Measurements from ENCODE around the gene ROPN1L.
A peak's percentile ranks its signal among the peaks of the same experiment; 100 is the strongest.

ROPN1L gene

DNA sequence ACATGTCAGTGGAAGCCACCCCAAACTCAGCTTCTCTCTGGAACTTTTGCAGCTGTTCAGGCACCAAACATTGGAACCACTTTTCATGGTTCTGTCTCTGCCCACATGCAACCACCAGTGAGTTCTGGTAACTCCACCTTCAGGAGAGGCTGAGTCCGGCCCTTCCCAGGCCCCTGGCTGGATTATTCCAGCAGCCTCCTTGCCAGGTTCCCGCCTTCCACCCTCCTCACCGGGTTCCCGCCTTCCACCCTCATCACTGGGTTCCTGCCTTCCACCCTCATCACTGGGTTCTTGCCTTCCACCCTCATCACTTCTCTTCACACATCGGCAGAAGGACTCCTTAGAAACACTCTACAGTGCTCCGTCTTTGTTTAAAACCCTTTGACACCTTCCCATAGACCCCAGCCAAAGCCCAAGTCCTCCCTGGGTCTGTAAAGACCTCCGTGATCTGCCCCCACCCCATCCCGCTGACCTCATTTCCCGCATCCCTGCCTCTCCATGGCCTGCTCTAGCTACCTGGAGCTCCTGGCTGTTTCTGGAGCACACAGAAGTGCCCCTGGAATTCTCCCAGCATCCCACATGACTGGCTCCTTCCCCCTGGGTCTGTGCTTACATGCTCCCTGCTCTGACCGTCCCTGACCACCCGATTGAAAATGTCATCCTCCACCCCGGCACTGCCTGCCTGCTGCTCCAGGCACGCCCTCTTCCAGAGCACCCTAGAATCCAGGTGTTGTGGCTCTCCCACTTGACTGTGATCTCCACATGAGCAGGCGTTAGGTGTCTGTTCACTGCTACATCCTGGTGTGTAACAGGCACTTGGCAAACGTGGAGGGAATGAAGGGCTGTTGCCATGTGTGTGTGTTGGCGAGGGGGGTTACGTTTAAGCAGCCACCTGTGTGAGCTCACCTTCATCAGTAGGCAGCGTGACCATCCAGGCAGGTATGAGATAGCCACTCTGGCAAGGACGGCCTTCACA, 17.7 kb downstream of the ROPN1L start:
- DNase-seq = no peak

DNA sequence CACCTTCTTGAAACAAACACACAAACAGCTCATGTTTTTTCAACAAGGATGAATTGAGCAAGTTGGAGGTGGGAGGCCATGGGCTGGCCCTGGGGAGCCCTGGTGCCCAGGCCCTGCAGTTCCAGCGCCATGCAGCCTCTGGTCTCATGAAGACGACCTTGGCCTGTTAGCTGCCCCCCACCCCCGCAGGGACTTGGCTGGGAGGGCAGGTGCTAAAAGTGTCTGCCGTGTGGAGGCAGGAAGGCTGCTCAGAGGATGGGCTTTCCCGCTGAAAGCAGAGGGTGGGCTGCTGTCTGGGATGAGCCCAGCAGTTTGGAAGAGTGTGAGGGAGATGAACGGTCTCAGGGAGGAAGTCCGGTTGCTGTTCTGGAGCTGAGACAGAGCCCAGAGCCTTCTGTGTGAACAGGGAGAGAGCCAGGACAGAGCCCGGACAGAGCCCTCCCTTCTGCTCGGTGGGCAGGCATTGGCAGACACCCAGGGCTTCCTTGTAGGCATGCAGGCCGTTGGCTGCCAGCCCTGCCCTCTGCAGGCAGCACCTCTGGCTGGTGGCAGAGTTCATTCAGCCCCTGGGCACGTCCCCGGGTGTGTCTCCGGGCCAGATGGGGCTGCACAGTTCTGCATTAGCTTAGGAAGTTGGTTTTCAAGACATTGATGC, 18.7 kb downstream of the ROPN1L start:
- DNase-seq = no peak

DNA sequence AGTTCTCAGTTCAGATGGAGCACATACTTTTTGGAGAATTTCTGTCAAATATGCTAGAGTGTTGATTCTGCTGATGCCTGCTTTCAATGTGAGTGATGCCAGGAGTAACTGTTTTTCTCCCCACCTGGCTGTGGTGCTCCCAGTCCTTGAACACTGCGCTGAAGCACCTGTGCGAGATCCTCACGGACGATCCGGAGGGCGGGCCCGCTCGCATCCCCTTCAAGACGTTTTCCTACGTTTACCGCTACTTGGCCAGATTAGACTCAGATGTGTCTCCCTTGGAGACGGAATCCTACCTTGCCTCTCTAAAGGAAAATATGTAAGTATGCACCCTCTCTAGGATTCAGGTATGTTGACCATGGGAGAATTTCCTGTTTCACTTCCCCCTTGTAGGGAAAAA, 19.4 kb downstream of the ROPN1L start:
- no peak for DNase-seq

DNA sequence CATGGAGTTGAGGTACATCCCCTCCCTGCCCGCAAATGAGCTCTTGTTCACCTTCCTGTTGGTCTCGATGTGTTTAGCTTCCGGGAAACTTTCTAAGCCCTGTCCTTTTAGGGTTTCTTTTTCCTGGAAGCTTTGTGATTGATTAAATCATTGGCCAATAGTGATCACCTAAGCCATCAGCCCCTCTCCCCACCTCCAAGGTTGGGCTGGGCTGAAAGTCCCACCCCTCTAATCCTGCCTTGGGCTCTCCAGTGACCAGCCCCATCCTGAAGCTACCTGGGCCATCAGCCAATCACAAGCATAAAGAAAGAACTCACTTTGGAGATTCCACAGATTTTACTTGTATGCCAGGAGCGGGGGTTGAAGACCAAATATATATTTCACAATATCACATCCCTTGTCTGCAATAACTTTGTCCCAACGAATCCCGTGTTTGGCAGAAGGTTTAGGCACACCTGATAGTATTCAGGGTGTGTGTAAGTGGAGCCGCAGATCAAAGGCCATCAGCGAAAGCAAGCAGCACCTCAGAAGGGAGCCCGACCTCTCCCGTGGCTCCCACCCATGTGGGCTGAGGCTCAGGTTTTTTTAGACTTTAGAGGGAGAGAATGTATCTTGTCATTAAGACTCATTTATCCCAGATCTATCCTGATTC, 20.4 kb downstream of the ROPN1L start:
- DNase-seq = no peak

DNA sequence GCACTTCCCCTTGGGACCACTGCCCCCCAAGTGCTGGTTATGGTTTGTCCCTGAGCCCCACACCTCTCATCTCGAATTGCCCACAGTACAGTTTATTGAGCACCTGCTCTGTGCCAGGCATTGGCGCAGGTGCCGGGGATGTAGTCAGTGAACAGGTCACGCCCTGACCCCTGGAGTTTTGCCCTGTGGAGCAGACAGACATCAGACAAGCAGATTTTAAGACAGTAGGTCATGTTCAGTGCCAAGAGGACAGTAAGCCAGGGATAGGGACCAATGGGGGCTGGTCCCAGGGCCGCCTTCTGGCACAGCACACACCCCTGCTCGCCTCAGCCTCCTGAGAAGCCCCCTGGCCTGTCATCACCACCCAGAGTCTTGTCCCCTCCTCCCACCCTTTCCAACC, 21.9 kb downstream of the ROPN1L start:
- no peak for DNase-seq

DNA sequence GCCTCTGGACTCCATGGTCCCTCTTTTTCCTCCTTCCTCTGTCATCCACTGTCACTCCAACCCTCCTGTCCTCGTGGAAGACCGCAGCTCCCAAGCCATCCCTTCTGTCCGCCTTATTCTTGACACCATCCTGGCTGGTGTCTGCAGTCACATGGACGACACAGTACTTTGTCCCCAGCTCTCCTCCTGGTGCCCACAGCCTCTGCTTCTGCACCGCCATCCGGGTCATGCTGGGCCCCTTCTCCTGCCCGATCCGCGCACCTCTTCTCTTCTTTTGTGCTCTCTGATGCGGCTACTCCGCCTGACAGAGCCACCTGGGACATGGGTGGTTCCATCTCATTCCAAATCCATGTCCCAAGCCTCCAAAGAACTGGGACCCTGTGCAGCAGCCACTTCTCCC, 22.5 kb downstream of the ROPN1L start:
- DNase-seq = no peak

DNA sequence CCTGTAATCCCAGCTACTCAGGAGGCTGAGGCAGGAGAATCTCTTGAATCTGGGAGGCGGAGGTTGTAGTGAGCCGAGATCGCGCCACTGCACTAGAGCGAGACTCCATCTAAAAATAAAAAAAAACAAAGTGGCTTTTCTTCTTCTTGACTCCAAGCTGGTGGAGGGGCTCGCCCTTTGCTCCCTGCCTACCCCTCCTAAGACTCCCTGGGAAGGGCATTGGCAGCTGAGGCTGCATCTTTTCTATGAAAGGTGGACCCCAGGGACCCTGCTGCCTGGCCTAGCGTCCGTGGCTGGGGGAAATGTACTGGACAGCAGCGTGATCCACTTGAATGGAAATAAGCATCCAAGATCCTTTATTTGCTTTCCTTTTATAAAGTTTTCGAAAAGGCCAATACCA, 24.0 kb downstream of the ROPN1L start:
- no peak for DNase-seq

DNA sequence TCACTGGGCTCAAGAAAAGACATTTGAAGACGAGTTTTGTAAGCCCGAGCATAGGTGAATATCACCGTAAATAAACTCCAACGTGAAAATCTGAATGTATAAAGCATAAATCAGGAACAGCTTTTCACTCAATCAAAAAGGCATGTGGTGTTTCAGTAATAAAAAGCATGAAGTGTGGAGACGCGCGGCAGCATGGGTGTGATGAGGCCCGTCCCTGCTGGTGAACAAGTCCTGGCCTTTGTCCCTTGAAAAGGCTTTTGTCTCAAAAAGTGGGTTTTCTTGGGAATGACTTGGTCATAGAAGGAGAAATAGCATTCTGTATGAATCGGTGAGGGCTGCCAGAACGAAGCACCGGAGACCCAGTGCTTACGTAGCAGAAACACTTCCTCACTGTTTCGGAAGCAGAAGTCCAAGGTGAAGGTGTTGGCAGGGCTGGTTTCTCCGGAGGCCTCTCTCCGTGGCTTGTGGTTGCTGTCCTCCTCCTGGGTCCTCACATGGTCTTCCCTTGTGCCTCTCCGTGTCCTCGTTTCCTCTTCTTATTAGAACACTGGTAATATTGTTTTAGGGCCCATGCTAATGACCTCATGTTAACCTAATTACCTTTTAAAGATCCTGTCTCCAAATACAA, 24.9 kb downstream of the ROPN1L start:
- no peak for DNase-seq

DNA sequence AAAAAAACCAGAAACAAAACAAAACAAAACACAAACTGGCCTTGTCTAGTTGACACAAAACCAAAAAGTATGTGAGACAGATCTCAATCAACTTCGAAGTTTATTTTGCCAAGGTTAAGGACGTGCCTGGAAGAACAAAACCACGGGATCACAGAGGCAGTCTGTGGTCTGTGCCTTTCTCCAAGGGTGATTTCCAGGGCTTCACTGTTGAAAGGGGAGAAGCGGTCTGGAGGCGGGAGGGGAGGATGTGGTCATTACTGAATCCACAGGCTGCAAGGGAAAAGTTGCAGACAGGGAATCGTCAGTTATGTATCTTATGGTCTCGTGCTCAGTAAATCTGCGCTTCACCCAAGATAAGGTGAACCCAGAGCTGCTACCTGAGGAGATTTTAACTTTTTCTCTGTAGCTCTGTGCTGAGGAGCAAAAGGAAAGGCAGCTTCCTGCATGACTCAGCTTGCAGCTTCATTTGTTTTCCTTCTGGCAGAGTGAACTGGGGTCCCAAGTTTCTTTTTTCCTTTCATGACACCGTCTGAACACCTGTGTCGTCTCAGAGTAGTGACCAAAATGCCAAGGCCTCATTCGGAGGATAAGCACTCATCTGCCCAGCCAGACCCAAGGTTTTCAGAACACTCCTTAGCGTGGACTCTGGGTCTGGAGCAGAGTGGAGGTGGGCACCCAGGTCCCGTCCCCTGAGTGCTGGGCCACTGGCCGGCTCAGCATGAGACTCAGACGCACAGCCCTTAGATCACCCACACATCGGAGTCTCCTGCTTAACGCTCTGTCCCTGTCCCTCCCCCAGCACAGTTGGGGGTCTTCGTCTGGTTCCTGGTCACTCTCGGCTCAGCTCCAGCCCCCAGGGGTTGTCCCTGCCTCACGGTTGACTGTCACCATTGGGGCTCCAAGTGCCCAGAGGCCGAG, 25.9 kb downstream of the ROPN1L start:
- DNase-seq = no peak

DNA sequence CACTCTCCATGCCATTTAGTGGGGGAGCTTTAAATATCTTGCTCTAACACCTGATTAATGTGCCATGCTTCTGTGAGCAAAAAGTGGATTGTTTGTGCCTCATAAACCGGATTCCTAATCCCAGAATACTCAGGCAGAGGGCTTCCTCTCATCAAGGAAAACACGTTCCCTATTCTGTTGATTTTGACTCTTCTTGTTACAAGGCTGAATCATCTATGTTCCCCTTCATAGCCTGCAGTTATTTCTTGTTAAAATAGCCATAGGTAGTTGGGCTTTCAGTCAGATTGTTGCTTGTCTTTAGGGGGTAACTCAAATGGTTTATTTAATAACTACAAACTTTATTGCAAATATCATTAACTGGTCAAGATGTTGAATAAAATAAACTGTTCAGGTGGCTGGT, 26.6 kb downstream of the ROPN1L start:
- DNase-seq = no peak

DNA sequence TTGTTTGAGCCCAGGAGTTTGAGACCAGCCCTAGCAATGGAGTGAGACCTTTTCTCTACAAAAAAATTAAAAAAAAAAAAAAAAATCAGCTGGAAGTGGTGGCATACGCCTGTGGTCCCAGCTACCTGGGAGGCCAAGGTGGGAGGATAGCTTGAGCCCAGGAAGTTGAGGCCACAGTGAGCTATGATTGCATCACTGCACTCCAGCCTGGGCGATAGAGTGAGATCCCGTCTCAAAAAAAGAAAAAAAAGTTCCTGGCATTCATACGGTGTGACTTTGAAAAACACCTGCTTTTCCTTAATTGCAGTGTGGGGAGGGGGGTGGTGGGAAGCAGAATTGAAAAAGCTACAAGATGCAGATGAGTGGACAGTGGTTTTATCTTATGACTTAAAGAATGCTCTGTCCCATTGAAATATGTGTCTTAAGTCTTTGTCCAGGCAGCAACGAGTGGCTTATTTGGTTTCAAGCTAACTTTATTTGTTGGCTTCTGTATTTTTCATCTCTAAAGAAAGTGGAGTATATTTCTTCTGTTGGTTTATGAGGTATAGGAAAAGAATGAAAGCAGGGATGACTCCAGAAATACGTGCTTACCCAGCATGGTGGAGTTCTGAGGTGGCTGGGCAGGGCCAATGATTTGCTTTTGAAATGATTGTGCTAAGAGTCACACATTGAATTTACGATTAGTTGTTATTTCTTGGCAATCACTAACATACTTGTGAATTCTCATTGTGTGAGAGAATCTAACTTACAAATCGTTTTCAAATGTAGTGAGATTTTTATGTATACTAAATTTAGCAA, 27.8 kb downstream of the ROPN1L start:
- DNase-seq = no peak

DNA sequence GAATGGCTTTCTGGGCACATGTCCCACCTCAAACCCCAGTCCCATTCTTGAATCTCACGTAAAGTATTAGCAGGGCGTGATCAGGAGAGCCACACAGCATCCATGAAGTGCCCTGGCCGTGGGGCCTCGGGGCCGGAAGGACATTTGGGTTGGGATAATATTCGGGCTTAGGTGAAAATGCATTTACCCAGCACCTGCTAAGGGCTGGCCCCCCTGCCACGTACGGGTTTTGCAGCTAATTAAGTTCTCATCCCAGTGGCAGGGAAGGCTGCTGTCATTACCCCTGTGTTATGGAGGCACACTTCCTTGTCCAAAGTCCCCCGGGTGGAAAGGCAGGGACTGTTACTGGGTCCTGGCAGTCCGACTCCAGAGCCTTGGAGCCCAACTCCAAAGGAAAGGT, 29.0 kb downstream of the ROPN1L start:
- no peak for DNase-seq

DNA sequence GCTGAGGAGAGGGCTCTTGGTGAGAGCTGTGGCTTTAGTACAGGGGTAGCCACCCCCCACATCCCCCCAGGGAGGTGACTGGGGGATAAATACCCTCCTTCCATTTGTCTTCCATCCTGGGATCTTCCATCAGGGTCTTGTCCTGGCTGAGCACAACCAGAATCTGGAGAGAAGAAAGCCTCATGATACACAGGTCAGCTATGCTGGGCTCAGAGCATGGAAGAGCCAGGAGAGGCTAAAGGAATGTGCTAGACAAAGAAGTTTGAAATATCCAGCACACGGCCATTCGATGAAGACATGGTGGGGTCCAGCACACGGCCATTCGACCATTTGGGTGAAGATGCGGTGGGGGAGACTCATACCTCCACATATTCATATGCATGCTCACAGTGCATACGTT, 30.0 kb downstream of the ROPN1L start:
- DNase-seq = no peak

DNA sequence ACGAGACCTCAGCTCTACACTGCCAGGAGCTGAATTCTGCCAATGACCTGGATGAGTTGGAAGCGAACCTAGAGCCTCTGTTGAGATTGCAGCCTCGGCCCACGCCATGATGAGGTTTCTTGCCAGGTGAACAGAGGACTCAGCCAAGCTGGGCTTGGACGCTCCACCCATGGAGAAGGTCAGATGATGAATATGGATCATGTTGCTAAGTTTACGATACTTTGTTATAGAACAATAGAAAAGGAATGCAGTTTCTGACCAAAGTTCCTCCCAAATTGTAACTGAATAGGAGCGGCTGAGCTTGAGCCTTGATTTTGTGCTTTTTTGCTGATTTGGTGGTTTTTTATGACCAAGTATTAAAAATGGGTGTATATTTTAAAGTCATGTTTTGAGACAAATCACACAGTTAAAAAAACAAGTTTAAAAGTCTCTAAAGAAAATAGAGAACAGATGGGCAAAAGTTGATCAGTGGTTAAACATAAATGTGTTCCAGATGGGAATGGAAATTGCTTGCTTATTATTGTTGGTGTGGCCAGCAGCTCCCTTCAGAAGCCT, 32.9 kb downstream of the ROPN1L start:
- DNase-seq = no peak

DNA sequence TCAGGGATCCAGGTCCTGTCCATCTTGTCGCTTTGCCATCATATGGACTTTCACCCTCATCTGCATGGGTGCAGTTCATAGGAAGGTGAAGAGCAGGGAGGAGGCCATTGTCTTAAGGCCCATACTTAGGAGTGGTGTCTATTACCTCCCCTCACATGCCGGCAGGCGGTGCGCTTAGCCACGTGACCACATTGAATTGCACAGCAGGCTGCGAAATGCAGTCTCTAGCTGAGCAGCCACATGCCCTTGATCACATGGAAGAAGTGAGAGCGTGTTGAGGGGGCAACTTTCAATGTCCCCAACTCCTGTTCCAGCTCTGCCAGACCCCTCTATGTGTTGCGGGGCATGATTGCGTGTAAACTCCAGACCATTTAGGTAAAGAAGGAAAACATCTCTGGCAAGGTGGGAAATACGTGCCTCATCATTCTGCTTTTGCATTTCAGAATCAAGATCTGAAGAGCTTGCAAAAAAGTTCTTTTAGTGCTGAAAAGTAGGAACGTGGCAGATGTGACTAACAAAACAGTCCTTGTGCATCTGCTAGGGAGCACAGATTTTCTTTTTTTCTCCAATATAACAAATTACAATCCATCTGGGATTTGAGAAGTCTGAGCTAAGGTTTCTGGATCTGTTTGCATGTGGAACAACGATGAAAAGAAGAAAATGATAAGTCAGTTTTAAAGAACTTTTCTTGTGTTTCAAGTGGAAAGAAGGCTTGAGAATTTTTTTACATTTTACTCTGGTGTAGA, 34.4 kb downstream of the ROPN1L start:
- no peak for DNase-seq

DNA sequence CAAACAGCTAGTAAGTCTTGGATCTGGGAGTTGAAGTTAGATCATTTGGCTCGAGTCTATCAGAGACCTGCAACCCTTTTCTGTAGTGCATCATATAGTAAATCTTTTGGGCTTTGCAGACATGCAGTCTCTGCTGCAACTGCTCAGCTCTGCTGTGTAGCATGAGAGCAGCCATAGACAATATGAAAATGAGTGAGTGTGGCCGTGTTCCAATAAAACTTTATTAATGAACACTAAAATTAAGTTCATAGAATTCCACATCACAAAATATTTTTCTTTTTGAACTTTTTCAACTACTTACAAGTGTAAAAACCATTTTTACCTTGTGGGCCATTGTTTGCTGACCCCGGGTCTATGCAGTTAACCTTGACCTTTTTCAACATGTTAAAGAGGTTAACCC, 35.2 kb downstream of the ROPN1L start:
- DNase-seq = no peak

DNA sequence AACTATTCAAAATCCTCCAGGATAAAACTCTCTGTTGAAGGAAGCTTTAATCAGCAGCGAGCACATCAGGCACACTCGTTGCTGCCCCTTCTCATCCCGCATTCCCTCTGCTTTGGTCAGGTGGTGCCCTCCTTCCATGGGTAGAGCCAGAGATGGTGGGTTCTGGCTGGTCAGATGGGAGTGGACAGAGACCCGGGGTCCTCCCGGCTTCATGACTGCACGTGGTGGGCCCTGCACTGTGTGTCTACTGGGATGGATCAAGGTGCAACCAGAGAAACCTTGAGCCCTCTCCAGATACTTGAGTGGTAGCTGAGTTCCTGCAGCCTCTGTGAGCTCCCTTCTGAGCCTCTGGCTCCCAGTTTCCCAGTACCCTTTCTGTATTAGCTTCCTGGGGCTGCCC, 36.3 kb downstream of the ROPN1L start:
- no peak for DNase-seq

DNA sequence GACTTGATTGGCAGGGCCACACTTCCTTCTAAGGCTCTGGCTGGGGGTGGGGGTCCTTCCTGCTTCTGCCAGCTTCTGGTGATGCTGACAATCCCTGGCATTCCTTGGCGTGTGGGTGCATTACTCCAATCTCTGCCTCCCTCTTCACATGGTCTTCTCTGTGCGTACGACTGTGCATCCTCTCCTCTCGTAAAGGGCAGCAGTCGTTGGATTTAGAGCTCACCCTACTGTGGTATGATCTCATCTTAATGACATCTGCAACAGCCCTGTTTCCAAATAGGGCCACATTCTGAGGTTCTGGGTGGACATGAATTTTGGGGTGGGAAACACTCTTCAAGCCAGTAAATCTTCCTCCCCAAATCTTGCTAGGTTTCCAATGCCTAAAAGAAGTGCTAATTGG, 36.8 kb downstream of the ROPN1L start:
- no peak for DNase-seq

DNA sequence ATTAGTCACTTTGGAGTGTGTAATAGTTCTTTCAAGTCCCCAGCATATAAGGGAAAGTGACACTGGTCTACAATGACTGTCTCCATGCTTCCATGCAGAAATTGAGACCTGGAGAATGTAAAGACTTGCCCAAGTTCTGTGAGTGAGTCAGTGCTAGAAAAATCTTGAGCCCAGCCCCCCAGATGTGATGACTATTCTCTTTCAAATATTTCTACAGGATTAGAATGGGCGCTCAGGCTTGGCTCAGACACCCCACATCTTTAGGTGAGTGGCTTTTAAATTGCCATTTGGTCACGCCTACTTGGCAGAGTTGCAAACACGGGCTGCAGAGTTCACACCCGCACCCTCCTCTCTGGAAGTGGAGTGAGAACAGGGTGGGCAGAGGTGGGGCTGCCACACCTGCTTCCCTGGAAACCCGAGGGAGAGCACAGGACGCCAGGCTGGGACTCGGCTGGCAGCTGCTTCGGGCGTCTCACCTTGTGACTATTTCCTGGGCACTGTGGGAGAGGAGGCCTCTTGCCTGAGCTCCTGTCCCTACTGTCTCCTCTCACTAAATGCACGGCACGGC, 37.6 kb downstream of the ROPN1L start:
- DNase-seq = peak; percentile 16

Measured in NCI-H1092 treated with DMSO at 0.1 percent for 48 hours (cell line).